Right atrium auricular region (tissue), 2 donors: Measurements from ENCODE around the gene RNASE4. TPM values are rescaled to one million over a fixed set of nuclear protein-coding genes. Genes with fewer than 3 reads are reported as not detected.
A peak's percentile ranks its signal among the peaks of the same experiment; 100 is the strongest.

Experiments used
- DNase-seq: peaks from one replicate; pipeline ENCODE4 v3.0.0-alpha.2; 2019; ENCODE audit warnings: low spot score
- H3K27ac ChIP-seq, 2 donors: fragments of 200-600 bp; sonication (generic); 1 replicate in 1 of 2; 2 replicates in 1 of 2; pipeline ENCODE4 v1.5.1; 2016 to 2019
- H3K27me3 ChIP-seq, 2 donors: fragments of 200-600 bp; sonication (generic); one replicate each; pipeline versions ENCODE4 v1.5.1 to v1.6.0; 2017 to 2019
- H3K36me3 ChIP-seq: fragments of 200-600 bp; sonication (generic); one replicate; pipeline ENCODE4 v1.5.1; 2016
- H3K4me1 ChIP-seq, 2 donors: fragments of 200-600 bp; sonication (generic); one replicate each; pipeline versions ENCODE4 v1.5.1 to v1.6.0; 2017 to 2019
- H3K4me3 ChIP-seq, 2 donors: fragments of 200-600 bp; sonication (generic); 1 replicate in 1 of 2; 2 replicates in 1 of 2; pipeline ENCODE4 v1.5.1; 2017 to 2019; ENCODE audit warnings: mild to moderate bottlenecking in 1 of 2, moderate library complexity in 1 of 2
- H3K9me3 ChIP-seq, 2 donors: fragments of 200-600 bp; sonication (generic); one replicate each; pipeline ENCODE4 v1.5.1; 2019
- total RNA-seq, 2 donors: library from RNA; depleted of rRNA; stranded (reverse); fragments of >200 nt; gene quantifications; one replicate each; pipeline ENCODE4 v1.1.0, GENCODE V29; 2016
- TF ChIP-seq, protein P1 (sequence below), 2 donors: fragments of 200-600 bp; sonication (generic); IDR thresholded peaks; one replicate each; pipeline ENCODE4 v1.5.1; 2019; ENCODE audit warnings: antibody characterized with exemption in 2 of 2

The RNASE4 gene
- total RNA-seq, 2 donors from 2014 or later = 19.5 to 44.4 TPM

- Histone ChIP-seq H3K4me3 (no peak overlapping the region), H3K27ac (no peak overlapping the region), H3K36me3 (no peaks in the 10 kb centered on the region), H3K4me1 (no peaks in the 10 kb centered on the region), H3K27me3 (no peaks in the 10 kb centered on the region), H3K9me3 (no peaks in the 10 kb centered on the region)
- DNase-seq = no peak
- TF ChIP-seq, protein P1, sequence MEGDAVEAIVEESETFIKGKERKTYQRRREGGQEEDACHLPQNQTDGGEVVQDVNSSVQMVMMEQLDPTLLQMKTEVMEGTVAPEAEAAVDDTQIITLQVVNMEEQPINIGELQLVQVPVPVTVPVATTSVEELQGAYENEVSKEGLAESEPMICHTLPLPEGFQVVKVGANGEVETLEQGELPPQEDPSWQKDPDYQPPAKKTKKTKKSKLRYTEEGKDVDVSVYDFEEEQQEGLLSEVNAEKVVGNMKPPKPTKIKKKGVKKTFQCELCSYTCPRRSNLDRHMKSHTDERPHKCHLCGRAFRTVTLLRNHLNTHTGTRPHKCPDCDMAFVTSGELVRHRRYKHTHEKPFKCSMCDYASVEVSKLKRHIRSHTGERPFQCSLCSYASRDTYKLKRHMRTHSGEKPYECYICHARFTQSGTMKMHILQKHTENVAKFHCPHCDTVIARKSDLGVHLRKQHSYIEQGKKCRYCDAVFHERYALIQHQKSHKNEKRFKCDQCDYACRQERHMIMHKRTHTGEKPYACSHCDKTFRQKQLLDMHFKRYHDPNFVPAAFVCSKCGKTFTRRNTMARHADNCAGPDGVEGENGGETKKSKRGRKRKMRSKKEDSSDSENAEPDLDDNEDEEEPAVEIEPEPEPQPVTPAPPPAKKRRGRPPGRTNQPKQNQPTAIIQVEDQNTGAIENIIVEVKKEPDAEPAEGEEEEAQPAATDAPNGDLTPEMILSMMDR (IDR thresholded peaks at IDR 0.05) = no peak
Measured at GRCh38 chr14:20711261-20711660, 26.9 kb downstream of the RNASE4 start.

DNA sequence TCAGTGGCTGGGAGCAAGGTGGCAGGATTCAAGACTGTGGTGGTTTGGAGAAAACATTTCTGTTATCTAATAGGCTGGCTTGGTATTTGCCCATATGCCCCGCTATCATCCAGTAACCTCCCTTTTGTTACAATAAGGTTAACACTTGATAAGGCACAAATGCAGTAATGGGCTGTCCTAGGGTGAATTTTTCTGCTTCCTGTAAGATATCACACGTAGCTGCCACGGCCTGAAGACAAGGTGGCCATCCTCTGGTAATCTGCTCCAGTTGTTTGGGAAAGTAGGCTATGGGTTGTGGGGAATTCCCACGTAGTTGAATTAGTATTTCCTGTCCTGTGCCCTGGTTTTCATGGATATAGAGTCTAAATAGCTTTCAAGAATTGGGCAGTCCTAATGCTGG, 27.3 kb downstream of the RNASE4 start:
- no peak for DNase-seq
- Histone ChIP-seq H3K4me3 (no peak overlapping the region), H3K36me3 (no peaks in the 10 kb centered on the region), H3K27me3 (no peaks in the 10 kb centered on the region), H3K27ac (no peak overlapping the region), H3K9me3 (no peaks in the 10 kb centered on the region), H3K4me1 (no peaks in the 10 kb centered on the region)
- TF ChIP-seq, protein P1 (IDR thresholded peaks at IDR 0.05) = no peak

GRCh38 chr14:20712904-20713303, 28.5 kb downstream of the RNASE4 start:
- no peak overlapping the region for H3K4me3 ChIP-seq
- no peak for DNase-seq
- no peaks in the 10 kb centered on the region for H3K9me3 ChIP-seq
- H3K36me3 ChIP-seq = no peaks in the 10 kb centered on the region
- H3K4me1 ChIP-seq = no peaks in the 10 kb centered on the region
- TF ChIP-seq, protein P1 (IDR thresholded peaks at IDR 0.05) = no peak
- no peak overlapping the region for H3K27ac ChIP-seq
- H3K27me3 ChIP-seq = no peaks in the 10 kb centered on the region

DNA sequence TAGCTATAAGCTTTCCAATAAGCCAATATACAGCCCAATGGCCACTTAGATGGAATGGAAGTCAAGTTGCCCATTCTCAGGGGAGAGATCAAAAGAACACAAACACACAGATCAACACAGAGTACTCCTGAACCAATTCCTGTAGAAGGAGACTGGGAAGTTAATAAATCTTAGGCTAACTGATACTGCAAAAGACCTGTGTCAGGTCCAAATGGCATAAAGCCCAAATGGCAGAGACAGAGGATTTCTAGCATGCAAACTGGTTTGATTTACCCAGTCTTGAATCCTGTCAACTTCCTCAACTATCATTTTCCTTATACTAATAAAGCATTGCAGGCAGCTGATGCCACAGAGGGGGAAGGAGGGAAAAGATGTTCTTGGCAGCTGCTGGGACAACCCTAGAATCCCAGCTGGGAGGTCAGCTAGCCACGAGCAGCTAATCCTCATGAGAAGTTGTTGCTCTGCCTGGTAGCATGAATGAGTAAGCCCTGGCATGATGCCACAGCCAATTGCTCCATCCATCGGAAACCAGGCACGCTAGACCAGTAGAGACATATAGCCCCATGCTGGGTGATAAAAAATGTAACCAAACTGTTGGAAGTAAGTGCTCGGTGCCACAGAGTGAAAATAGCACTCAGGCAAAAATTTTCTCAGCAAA, 30.4 kb downstream of the RNASE4 start:
- DNase-seq = peak; percentile 91
- Histone ChIP-seq H3K27ac (peak overlapping the region; percentile 5 to 40), H3K27me3 (no peaks in the 10 kb centered on the region), H3K36me3 (no peaks in the 10 kb centered on the region), H3K4me1 (no peaks in the 10 kb centered on the region), H3K4me3 (no peak overlapping the region), H3K9me3 (no peaks in the 10 kb centered on the region)
- TF ChIP-seq, protein P1 (IDR thresholded peaks at IDR 0.05) = no peak

DNA sequence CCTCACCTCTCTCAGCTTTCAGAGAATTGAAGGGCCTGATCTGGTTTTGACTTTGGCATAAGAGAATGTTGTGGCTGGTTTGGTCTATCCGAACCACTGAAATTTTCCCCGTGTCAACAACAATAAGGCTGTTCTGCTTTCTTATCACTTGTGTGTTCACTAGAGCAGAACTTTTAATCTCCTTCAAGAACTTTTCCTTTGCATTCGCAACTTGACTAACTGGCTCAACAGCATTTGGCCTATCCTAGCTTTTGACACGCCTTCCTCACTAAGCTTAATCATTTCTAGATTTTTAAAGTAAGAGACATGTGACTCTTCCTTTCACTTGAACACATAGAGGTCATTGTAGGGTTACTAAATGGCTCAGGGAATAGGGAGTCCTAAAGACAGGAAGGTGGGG, 35.4 kb downstream of the RNASE4 start:
- DNase-seq = no peak
- H3K27ac ChIP-seq = no peak overlapping the region

More for the DNA sequence above, 35.4 kb downstream of the RNASE4 start:
- no peaks in the 10 kb centered on the region for H3K36me3 ChIP-seq
- H3K9me3 ChIP-seq = no peaks in the 10 kb centered on the region
- TF ChIP-seq, protein P1 (IDR thresholded peaks at IDR 0.05) = no peak
- no peaks in the 10 kb centered on the region for H3K27me3 ChIP-seq
- H3K4me3 ChIP-seq = no peak overlapping the region
- no peaks in the 10 kb centered on the region for H3K4me1 ChIP-seq
